ENCODE measurements around the gene SPATA16.

DNA sequence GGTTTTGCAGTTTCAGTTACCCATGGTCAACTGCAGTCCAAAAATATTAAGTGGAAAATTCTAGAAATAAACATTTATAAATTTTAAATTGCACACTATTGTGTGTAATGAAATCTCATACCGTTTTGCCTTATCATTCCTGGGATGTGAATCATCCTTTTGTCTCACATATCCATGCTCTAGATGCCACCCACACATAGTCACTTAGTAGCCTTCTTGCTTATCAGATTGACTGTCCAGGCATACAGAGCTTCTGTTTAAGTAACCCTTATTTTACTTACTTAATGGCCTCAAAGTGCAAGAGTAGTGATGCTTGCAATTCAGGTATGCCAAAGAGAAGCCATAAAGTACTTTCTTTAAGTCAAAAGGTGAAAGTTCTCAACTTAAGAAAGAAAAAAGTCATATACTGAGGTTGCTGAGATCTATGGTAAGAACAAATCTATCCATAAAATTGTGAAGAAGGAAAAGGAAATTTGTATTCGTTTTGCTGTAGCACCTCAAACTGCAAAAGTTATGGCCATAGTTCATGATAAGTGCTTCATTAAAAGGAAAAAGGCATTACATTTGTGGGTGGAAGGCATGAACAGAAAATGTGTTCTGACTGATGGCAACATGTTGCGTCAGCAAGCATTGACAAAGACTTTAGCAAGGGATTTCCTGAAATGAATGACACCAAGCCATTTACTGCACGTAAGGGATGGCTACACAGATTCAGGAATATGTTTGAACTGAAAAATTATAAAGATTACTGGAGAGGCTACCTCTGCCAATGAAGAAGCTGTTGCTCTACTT, 43.8 kb downstream of the SPATA16 start:
- TF ChIP-seq, protein P1, sequence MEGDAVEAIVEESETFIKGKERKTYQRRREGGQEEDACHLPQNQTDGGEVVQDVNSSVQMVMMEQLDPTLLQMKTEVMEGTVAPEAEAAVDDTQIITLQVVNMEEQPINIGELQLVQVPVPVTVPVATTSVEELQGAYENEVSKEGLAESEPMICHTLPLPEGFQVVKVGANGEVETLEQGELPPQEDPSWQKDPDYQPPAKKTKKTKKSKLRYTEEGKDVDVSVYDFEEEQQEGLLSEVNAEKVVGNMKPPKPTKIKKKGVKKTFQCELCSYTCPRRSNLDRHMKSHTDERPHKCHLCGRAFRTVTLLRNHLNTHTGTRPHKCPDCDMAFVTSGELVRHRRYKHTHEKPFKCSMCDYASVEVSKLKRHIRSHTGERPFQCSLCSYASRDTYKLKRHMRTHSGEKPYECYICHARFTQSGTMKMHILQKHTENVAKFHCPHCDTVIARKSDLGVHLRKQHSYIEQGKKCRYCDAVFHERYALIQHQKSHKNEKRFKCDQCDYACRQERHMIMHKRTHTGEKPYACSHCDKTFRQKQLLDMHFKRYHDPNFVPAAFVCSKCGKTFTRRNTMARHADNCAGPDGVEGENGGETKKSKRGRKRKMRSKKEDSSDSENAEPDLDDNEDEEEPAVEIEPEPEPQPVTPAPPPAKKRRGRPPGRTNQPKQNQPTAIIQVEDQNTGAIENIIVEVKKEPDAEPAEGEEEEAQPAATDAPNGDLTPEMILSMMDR (IDR thresholded peaks at IDR 0.05), result no peak
- no peak for TF ChIP-seq EZH2 (IDR thresholded peaks at IDR 0.05; ENCODE audit: borderline replicate concordance, insufficient read depth, low read depth, low read length, poor library complexity, severe bottlenecking)

Data from B cell (primary cell).